ENCODE results near the gene EXOSC3. TPM values are rescaled to one million over a fixed set of nuclear protein-coding genes. Genes with fewer than 3 reads are reported as not detected.

EXOSC3 gene
- total and polyA plus RNA-seq, 2 of the 8 experiments (the other 6 are each of a cell fraction or from before 2014, with no cell fraction given): 46.7 to 73.4 TPM

GRCh38 chr9:37775216-37775919 lies 9.5 kb downstream of the EXOSC3 start:
- no peak overlapping the region for H2BK120ac ChIP-seq (replicated peaks; ENCODE audit: low read depth, low read length)
- H4K91ac ChIP-seq (replicated peaks; ENCODE audit: insufficient read length, low read length): no peak overlapping the region
- no peak overlapping the region for H3K27ac ChIP-seq (ENCODE audit: low read depth, low read length)
- H2BK5ac ChIP-seq (ENCODE audit: low read depth, low read length): no peak overlapping the region
- TF ChIP-seq POLR2A (IDR thresholded peaks at IDR 0.05; ENCODE audit: control extremely low read depth in 1 of 2, low read depth in 2 of 2, low read length in 2 of 2) (no peak; a peak in 1 of 3 replicates), SUZ12 (IDR thresholded peaks at IDR 0.05; ENCODE audit: low read length) (no peak), SIX5 (IDR thresholded peaks at IDR 0.05; ENCODE audit: low read depth, low read length) (no peak), KDM5A (IDR thresholded peaks at IDR 0.05; ENCODE audit: low read length) (no peak), GABPA (IDR thresholded peaks at IDR 0.05; ENCODE audit: borderline replicate concordance, insufficient read depth, low read length) (no peak), USF2 (IDR thresholded peaks at IDR 0.05; ENCODE audit: low read length) (no peak)
- no peak overlapping the region for H4K8ac ChIP-seq (ENCODE audit: extremely low read depth, insufficient read depth, low read length)
- H3K4me1 ChIP-seq (replicated peaks in 1 of 4; ENCODE audit: control insufficient read depth in 3 of 4, insufficient read depth in 4 of 4, low read length in 3 of 4): no peaks in the 10 kb centered on the region
- H3K36me3 ChIP-seq (ENCODE audit: control insufficient read depth in 2 of 4, insufficient read depth in 4 of 4, low read length in 3 of 4): peaks cover 2 to 44% (median 23%) of the 10 kb centered on the region in 4 experiments
- H3K9me3 ChIP-seq (ENCODE audit: insufficient read depth in 2 of 2, low read depth in 1 of 2, low read length in 1 of 2): no peaks in the 10 kb centered on the region
- H3K4ac ChIP-seq (replicated peaks; ENCODE audit: insufficient read length, low read depth, low read length): no peak overlapping the region
- CTCF ChIA-PET (ENCODE audit: partially characterized antibody): interaction anchor here (0.6 to 4.8 kb wide), 3 partner anchors 9 to 26 kb away, joined by 3 to 19 read pairs (median 3); partner anchors contain the start of gene EXOSC3
- H3K4me3 ChIP-seq (ENCODE audit: extremely low read depth in 1 of 4, insufficient read depth in 2 of 4, low read depth in 3 of 4, low read length in 4 of 4): no peak overlapping the region
- no peak overlapping the region for H3K23ac ChIP-seq (ENCODE audit: insufficient read length)
- H2BK12ac ChIP-seq (ENCODE audit: low read depth, low read length): no peak overlapping the region
- no peak overlapping the region for H3K56ac ChIP-seq (replicated peaks; ENCODE audit: insufficient read length, low read depth, low read length)
- no peaks in the 10 kb centered on the region for H3K27me3 ChIP-seq (replicated peaks in 1 of 4; ENCODE audit: control insufficient read depth in 3 of 4, extremely low read depth in 1 of 4, insufficient read depth in 3 of 4, low read length in 3 of 4)
- no peak for FAIRE-seq
- no peak overlapping the region for H4K5ac ChIP-seq (ENCODE audit: insufficient read length, low read depth, low read length)
- H3K23me2 ChIP-seq (ENCODE audit: low read depth, low read length): no peaks in the 10 kb centered on the region
- WGBS, 2 experiments (ENCODE audit: extremely low coverage in 1 of 2, insufficient coverage in 1 of 2, insufficient read length in 1 of 2, insufficient replicate concordance in 2 of 2, low coverage in 1 of 2, low lambda C conversion rate in 2 of 2, missing lambda C conversion rate in 1 of 2): 89% methylated on average over 1 of the region's 1 CpG; no CpG with 5 or more reads in 1 of the 2 experiments
- H2AFZ ChIP-seq (ENCODE audit: low read length): no peak overlapping the region
- no peak overlapping the region for H3K18ac ChIP-seq (ENCODE audit: extremely low read depth, low read length)
- no peak overlapping the region for H3K4me2 ChIP-seq (ENCODE audit: insufficient read depth in 1 of 2, low read depth in 2 of 2, low read length in 2 of 2)
- no peaks in the 10 kb centered on the region for H4K20me1 ChIP-seq (replicated peaks in 1 of 2; ENCODE audit: control insufficient read depth in 1 of 2, insufficient read depth in 2 of 2, low read length in 2 of 2)
- no peak overlapping the region for H2AK5ac ChIP-seq (ENCODE audit: low read depth, low read length)
- no peak overlapping the region for H2BK15ac ChIP-seq (ENCODE audit: low read length)
- POLR2A ChIA-PET (ENCODE audit: partially characterized antibody): interaction anchor here (0.6 to 4.2 kb wide), 5 partner anchors 8 to 203 kb away, joined by 3 to 20 read pairs (median 3); partner anchors contain the start of gene EXOSC3
- no peaks in the 10 kb centered on the region for H3K79me1 ChIP-seq (ENCODE audit: low read depth, low read length)
- no peak for DNase-seq (ENCODE audit: low read depth in 1 of 2, low spot score in 2 of 2)
- no peaks in the 10 kb centered on the region for H3K79me2 ChIP-seq (ENCODE audit: control insufficient read depth in 1 of 2, insufficient read depth in 2 of 2, low read length in 2 of 2)
- H3K9ac ChIP-seq (replicated peaks in 1 of 4; ENCODE audit: extremely low read depth in 1 of 4, low read depth in 3 of 4, low read length in 3 of 4): no peak overlapping the region
- no peak overlapping the region for H3K14ac ChIP-seq (ENCODE audit: insufficient read length)
- no peak overlapping the region for H2BK20ac ChIP-seq (ENCODE audit: low read length)
